Activated T-cell treated with anti-CD3 and anti-CD28 coated beads for 24 hours (primary cell): ENCODE data around the gene ZAP70.
A peak's percentile ranks its signal among the peaks of the same experiment; 100 is the strongest.

Source experiments
- DNase-seq: peaks from one replicate; pipeline ENCODE4 v3.0.0-alpha.2; 2020; ENCODE audit warnings: low read depth

The ZAP70 gene

DNA sequence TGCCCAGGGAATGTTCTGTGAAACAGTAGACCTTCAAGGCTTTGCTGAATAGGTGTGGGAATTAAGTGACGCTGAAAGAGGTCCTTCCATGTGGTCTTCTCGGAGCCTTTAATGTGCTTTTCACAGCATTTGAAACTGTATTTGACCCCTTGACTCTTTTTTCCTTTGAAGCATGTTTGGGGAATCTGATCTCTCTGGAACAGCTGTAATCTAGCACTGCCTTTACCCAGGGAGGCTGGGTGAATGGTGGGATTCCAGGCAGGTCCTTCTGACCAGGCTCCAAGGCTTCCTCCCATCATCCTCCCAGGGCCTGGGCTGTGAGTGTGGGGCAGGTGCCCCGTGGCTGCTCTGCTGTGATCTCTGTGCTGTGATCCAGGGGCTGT, 4.2 kb downstream of the ZAP70 start:
- DNase-seq: no peak

DNA sequence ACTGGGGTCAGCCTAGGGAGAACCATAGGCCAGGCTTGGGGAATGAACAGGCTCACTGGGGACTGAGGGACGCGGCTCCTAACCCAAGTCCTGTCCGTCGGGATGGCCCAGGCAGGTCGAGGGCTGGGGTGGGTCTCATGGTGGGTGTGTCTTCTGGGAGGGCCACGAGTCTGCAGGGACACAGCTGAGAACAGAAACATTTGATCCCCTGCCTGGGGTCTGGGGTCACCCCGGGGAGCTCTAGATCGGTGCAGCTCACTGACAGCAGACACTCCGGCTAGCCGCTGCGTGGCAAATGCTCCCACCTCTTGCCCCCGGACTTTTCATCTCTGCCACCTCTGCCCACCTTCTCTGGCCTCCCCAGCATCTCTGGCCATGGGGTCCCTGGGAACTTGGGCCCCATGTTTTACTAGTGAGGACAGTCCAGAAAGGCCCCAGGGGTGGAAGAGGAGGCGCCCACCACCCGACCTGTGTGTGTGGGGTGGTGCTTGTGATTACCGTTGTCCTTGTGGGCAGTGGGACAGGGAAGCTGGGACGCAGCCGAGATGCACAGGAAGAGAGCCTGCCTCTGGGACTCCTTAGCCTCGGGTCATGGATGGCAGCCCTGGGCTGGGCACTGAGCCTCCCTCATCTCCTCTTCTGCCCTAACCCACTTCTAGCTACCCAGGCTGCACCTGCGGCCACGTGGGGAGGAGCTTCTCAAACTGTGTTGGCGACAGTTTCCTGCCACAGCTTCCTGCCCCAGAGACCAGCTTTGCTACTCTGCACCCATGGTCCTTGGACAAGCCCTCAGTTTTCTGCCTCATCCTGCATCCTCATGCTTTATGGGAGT, 4.9 kb downstream of the ZAP70 start:
- DNase-seq: peak; percentile 65

GRCh38 chr2:97718942-97719341, 5.6 kb downstream of the ZAP70 start:
- DNase-seq: no peak

- no peak for DNase-seq
Measured at GRCh38 chr2:97719362-97720155, 6.2 kb downstream of the ZAP70 start.

DNA sequence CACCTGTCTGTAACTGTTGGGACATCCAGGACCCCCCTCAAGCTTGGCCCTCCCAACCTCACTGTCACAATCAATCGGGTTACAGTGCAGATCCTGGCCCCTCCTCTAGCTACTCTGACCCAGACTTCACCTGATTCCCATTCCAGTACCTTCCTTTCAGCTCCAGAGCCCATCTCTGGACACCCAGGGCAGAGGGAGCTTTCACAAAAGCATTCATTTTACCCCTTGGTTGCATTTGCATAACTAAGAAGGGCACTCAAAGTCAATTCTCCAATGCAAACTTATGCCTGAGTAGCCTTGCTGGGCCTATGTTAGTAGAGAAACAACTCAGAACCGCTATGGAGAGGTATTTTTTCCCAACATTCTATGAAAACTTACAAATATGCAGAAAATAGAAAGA, 7.4 kb downstream of the ZAP70 start:
- DNase-seq: no peak

DNA sequence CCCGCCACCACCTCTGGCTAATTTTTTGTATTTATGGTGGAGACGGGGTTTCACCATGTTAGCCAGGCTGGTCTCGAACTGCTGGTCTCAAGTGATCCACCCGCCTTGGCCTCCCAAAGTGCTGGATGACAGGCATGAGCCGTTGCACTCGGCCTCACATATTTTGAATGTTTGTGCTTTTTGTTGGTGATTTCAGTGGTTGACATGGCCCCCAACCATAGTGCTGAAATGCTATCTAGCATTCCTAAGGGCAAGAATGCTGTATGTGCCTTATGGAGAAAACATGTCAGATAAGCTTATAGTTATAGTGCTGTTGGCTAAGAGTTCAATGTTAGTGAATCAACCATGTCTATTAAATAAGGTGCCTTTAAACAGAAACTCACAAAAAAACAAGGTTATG, 8.9 kb downstream of the ZAP70 start:
- DNase-seq: no peak

DNA sequence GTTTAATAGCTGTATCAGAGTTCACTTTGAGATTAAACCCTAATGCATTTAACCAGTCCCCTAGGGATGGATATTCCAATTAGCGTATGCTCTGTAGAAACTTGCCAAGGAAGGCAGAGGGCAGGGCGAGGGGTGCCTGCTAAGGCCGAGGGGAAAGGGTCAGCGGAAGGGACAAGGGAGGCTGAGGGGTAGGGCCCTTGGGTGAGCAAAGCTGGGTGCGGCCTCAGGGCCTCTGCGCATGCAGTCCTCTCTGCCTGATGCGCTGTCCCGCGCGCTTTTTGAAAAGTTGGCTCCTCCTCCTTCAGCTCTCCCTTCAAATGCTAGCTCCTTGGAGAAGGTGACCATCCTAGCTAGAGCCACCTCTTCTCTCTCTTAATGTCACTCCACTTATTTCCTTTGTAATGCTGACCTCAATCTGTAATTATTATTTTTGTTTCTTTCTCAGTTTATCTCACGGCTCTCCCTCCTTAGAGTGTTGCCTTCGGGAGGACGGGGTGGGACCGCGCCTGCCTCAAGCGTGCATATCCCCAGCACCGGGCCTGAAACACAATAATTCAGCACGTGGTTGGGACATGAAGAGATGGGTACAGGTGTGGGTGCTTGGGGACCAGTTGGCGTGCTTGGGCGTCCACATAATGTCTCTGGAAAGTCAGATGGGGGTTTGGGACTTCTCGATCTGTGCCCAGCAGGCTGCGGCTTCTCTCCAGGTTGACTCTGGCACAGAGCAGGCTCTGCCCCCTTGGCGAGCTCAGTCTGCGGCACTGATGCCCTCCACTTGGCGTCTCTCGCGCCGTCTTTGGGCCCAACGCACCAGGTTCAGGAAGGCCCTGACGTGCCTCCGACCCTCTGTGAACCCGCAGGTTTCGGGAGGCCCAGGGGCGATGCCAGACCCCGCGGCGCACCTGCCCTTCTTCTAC, 10.0 kb downstream of the ZAP70 start:
- no peak for DNase-seq

DNA sequence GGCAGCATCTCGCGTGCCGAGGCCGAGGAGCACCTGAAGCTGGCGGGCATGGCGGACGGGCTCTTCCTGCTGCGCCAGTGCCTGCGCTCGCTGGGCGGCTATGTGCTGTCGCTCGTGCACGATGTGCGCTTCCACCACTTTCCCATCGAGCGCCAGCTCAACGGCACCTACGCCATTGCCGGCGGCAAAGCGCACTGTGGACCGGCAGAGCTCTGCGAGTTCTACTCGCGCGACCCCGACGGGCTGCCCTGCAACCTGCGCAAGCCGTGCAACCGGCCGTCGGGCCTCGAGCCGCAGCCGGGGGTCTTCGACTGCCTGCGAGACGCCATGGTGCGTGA, 10.7 kb downstream of the ZAP70 start:
- DNase-seq: no peak

- DNase-seq: no peak
Measured at GRCh38 chr2:97724501-97724900, 11.1 kb downstream of the ZAP70 start.

- DNase-seq: no peak
Measured at GRCh38 chr2:97724946-97725688, 11.7 kb downstream of the ZAP70 start.

DNA sequence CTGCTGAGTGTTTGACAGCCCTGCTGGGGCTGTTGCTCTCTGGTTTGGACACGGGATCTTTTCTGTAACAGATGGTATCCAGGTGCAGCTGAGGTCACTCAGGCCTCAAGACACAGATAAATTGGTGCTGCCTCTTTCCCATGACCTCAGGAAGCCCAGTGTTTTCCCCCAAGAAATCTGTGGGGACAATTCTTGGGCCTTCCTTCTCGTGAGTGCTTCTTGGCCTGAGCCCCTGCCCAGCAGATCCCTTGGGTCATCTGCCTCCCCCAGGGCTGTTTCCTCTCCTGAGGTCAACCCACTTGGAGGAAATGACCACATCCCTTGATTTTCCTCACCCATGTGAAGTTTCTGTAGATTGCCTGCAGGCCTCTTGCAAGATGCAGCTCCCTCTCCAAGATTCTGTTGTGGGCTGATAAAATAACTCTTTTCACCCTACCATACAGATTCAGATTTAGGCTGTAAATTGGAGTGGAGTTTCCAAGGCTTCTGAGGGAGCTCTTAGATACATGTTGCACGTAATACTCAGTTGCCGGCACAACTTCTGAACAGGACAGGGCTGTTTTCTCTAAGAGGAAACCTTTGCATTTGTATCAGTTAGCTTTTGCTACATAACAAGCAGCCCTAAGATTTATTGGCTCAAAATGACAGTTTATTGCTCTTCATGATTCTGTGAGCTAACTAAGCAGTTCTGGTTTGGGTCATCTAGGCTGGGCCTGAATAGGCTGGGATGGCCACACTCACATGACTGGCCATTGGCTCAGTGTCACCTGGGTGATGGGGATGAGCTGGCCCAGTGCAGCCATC, 13.1 kb downstream of the ZAP70 start:
- DNase-seq: no peak

GRCh38 chr2:97727296-97727695, 13.9 kb downstream of the ZAP70 start:
- DNase-seq: no peak

DNA sequence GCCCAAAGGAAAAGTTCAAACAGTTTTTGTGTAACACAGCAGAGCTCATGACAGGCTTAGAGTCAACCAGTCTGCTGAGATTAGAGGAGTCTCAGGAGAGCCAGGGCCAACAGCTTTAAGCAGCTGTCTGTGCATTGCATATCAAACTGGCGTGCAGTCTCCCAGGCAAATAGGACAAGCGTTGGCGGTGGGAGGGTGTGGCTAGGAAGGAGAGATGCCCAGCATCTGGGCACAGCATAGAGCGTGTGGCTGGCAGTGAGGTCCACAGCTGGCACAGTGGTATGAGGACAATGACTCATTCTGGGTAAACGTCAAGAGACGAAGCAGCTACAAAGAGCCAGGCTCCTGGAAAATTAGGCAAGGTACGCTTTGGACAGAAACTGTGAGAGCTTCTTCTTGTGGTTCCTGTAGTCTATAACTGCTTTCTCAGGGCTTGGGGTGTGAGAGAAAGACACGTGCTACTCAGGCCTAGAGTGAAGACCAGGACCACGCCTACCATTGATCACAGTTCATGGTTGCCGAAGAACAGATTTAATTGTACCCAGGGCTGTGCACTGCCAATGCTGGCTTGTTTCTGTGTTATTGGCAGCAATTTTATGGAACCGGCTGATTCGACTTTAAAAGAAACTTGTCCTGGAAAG, 14.8 kb downstream of the ZAP70 start:
- no peak for DNase-seq

DNA sequence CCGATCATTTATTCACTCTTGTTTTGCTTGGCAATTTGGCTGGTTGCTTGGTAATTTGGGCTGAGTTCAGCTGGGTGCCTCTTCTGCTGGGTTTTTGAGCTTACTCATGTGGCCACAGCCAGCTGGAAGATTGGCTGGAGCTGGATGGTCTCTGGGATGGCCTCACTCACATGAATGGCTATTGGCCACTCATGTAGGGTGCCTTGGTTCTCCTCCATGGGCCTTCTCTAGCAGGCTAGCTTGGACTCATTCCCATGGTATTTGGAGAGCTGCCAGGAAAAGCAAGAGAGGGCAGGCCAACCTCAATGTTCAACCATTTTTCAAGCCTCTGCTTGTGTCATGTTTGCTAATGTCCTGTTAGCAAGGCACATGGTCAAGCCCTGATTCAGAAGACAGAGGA, 16.9 kb downstream of the ZAP70 start:
- no peak for DNase-seq

DNA sequence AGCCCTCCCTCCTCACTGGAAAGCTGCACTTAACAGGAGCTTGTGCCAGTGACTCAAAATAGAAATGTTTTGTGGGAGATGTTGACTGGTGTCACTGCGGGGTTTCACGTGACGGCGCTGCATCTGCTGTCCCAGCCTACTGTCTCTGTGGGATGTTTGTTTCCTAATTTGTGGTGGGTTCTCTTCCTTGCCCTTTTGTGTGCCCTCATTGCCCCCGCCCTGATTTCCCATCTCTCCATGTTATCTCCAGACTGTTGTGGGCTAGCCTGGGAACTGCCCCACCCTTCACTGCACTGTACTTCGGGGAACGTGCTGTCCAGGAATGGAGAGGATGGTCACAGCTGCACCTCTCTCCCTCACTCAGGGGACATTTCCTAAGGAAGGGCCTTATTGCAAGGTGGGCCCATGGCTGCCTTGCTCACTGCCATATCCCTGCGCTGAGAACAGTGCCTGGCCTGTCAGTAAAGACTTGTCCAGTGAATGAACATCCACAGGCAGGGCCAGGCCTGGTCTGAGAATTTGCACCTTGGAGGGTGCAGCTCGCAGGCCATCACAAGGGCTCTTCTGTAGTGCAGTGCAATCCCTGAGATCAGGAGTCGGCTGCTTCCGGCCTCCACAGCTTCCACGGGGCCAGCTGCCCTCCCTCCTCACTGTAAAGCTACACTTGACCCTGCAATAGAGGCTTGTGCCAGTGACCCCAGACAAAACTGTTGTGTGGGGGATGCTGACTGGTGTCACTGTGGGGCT, 18.1 kb downstream of the ZAP70 start:
- DNase-seq: no peak

- DNase-seq: no peak
Measured at GRCh38 chr2:97732436-97733340, 19.3 kb downstream of the ZAP70 start.

DNA sequence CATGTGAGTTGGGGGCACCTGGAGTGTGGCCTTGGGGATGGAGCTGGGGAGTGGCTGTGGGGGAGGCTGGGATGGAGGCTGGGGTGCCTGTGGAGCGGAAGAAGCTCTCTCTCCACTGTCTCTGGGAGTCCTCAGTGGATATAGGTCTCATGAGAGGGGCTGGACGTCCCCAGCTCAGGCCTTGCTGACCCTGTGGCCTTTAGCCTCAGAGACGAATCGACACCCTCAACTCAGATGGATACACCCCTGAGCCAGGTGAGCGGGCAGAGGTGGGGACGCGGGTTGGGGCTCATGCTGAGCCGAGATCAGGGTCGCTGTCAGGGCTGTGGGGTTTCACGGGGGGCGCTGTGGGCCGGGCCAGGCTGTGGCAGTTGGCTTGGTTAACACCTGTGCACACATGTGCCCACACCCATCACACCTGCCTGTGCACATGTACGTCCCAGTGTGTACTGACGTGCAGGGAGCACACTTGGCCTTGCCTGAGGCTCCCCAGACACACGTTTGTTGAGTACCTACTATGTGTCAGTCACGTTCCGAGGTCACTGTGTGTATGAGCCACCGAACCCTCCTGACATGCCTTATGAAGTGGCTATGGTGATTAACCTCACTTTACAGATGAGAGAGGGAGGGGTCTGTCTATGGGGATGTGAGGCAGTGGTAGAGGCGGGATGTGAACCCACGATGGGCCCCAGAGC, 20.1 kb downstream of the ZAP70 start:
- DNase-seq: no peak
